Activated T-helper 17 cell treated with anti-CD3 and anti-CD28 coated beads, Interleukin-2, amount 50 U/mL, for 72 hours (primary cell): ENCODE measurements around the gene FBXL14. TPM values are rescaled to one million over a fixed set of nuclear protein-coding genes. Genes with fewer than 3 reads are reported as not detected.
"Not testable (repeated sequence)": the region's sequence is repeated elsewhere in the genome, so short reads cannot be mapped to it uniquely, and the experiment has no call there.

Source experiments
- ATAC-seq: fragments of 150-1000 bp; cut with Tn5 transposase; replicated peaks from 2 replicates; pipeline ENCODE4 v1.10.0; 2021; ENCODE audit warnings: mild to moderate bottlenecking, moderate library complexity
- H3K27ac Mint-ChIP-seq: one replicate; pipeline ENCODE4 v1.8.0; 2022; ENCODE audit warnings: mixed read lengths
- H3K27me3 Mint-ChIP-seq: one replicate; pipeline ENCODE4 v1.8.0; 2022; ENCODE audit warnings: mixed read lengths
- H3K36me3 Mint-ChIP-seq: one replicate; pipeline ENCODE4 v1.8.0; 2022; ENCODE audit warnings: low read depth, mild to moderate bottlenecking, mixed read lengths
- H3K4me1 Mint-ChIP-seq: one replicate; pipeline ENCODE4 v1.8.0; 2022; ENCODE audit warnings: mixed read lengths
- H3K4me3 Mint-ChIP-seq: one replicate; pipeline ENCODE4 v1.8.0; 2022; ENCODE audit warnings: mild to moderate bottlenecking, mixed read lengths
- H3K9me3 Mint-ChIP-seq: one replicate; pipeline ENCODE4 v1.8.0; 2022; ENCODE audit warnings: mixed read lengths
- total RNA-seq, 2 donors: library from RNA; stranded (reverse); gene quantifications; one replicate each; pipeline ENCODE4 v1.2.3, GENCODE V29; 2022

FBXL14 gene
- total RNA-seq, 2 donors from 2014 or later, result 22.2 to 29.8 TPM

DNA sequence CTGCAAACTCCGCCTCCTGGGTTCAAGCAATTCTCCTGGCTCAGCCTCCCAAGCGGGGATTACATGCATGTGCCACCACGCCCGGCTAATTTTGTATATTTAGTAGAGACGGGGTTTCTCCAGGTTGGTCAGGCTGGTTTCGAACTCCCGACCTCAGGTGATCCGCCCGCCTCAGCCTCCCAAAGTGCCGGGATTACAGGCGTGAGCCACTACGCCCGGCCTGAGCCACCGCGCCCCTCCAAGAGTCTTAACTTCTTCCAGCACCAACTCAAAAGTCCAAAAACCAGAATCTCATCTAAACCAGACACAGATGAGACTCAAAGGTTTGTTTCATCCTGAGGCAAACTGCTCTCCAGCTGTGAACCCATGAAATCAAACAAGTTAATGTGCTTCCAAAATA, 36.3 kb downstream of the FBXL14 start:
- H3K4me3 Mint-ChIP-seq, H3K36me3 Mint-ChIP-seq, H3K27ac Mint-ChIP-seq, H3K9me3 Mint-ChIP-seq, H3K4me1 Mint-ChIP-seq, ATAC-seq: not testable (repeated sequence)
- H3K27me3 Mint-ChIP-seq, result peaks cover 14% of the 10 kb centered on the region

DNA sequence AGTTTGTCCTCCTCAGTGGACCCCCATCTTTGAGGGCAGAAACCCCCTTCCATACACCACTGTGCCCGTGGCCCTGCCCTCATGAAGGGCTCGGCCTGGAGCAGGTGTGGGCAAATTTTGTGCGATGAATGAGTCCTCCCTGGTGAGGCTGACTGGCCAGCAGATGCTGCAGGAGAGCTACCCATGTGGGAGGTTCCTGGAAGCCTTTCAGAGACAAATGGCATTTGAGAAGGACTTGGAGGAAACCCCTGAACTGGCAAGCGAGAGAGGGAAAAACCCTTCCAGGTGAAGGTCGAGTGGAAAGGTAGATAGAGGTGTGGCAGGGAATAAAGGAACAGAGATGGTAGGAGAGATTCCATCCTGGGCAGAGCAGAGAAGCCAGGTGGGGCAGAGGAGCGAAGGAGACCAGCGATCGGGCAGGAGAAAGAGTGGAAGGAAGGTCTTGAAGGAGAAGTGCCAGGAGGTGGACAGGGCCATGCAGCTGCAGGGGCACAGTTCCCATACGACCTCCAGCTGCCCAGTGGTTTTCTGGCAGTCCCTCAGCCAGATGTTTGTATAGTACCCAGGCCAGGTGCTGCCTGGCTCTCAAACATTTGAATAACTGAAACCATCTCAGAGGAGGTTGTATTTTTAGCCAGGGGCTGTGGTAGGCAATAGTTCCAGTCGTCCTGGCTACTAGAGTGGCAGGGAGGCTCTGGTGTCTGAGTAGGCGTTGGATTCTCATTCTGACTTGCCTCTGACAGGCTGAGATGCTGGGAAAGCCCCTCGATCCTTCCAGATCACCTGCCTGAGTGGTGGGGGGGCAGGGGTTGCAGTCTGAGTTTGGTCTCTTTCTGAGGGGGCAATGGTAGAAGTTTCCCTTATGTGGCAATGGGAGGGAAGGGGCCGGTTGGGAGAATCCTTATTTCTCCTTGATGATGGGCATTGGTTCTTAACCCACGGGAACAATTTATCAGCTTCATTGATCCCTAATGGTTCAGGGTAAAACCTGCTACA, 40.1 kb downstream of the FBXL14 start:
- H3K9me3 Mint-ChIP-seq, result no peaks in the 10 kb centered on the region
- peak overlapping the region; percentile 78 for H3K27ac Mint-ChIP-seq
- peaks cover 13% of the 10 kb centered on the region for H3K4me1 Mint-ChIP-seq
- H3K4me3 Mint-ChIP-seq, result peak overlapping the region; percentile 54
- ATAC-seq, result peak; percentile 96
- H3K36me3 Mint-ChIP-seq, result no peaks in the 10 kb centered on the region
- peaks cover 18% of the 10 kb centered on the region for H3K27me3 Mint-ChIP-seq

DNA sequence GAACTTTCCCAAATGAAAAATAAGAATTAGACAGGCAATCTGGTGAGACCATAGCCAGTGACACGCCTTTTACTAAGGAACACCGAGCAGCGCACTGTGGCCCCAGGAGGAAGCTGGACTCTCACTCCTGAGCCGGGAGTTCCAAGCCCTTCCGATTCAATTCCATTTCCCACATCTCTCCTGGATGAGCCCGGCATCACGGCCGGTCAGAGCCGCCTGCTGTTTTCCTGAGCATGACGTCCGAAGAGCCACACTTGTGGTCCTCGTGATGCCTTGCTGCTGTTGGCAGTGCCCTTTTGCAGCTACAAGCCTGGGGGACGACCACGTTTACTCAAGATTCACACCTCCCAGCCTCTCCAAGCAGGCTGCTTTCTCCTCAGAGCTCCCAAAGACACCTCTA, 40.8 kb downstream of the FBXL14 start:
- peak overlapping the region; percentile 54 for H3K4me3 Mint-ChIP-seq
- ATAC-seq, result no peak
- H3K27me3 Mint-ChIP-seq, result peaks cover 22% of the 10 kb centered on the region
- H3K27ac Mint-ChIP-seq, result peak overlapping the region; percentile 78
- peaks cover 13% of the 10 kb centered on the region for H3K4me1 Mint-ChIP-seq
- no peaks in the 10 kb centered on the region for H3K9me3 Mint-ChIP-seq
- no peaks in the 10 kb centered on the region for H3K36me3 Mint-ChIP-seq

- Mint-ChIP-seq H3K4me1 (peaks cover 13% of the 10 kb centered on the region), H3K27me3 (peaks cover 23% of the 10 kb centered on the region)
Observed at GRCh38 chr12:1552911-1553491, 41.4 kb downstream of the FBXL14 start.

DNA sequence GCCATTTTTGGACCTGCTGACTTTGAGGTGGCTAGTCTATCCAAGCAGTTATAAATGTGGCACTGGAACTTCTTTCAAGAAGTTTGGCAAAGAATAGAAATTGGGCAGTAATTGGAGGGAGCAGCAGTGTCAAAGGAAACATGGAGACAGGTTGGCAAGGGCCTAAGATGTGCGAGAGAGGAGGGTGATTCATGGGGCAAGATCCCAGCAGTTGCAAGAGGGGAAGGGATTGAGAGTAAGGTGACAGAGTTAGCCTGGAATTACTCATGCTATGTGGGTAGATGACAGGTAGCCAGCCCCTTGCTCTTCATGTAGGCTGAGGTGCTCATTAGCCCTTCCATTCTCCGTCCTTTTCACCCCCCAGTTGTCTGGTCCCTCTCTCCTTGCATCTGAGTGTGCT, 42.2 kb downstream of the FBXL14 start:
- Mint-ChIP-seq H3K4me3 (no peak overlapping the region), H3K27ac (peak overlapping the region; percentile 51), H3K9me3 (no peaks in the 10 kb centered on the region), H3K27me3 (peaks cover 23% of the 10 kb centered on the region), H3K4me1 (peaks cover 13% of the 10 kb centered on the region), H3K36me3 (no peaks in the 10 kb centered on the region)
- no peak for ATAC-seq

More at GRCh38 chr12:1552911-1553491, 41.4 kb downstream of the FBXL14 start:
- no peak for ATAC-seq
- Mint-ChIP-seq H3K27ac (no peak overlapping the region), H3K4me3 (no peak overlapping the region), H3K36me3 (no peaks in the 10 kb centered on the region), H3K9me3 (no peaks in the 10 kb centered on the region)

GRCh38 chr12:1551496-1551895, 42.9 kb downstream of the FBXL14 start:
- Mint-ChIP-seq H3K36me3 (no peaks in the 10 kb centered on the region), H3K4me3 (no peak overlapping the region), H3K9me3 (no peaks in the 10 kb centered on the region), H3K27me3 (peaks cover 20% of the 10 kb centered on the region), H3K27ac (peak overlapping the region; percentile 51), H3K4me1 (peaks cover 13% of the 10 kb centered on the region)
- ATAC-seq, result no peak

DNA sequence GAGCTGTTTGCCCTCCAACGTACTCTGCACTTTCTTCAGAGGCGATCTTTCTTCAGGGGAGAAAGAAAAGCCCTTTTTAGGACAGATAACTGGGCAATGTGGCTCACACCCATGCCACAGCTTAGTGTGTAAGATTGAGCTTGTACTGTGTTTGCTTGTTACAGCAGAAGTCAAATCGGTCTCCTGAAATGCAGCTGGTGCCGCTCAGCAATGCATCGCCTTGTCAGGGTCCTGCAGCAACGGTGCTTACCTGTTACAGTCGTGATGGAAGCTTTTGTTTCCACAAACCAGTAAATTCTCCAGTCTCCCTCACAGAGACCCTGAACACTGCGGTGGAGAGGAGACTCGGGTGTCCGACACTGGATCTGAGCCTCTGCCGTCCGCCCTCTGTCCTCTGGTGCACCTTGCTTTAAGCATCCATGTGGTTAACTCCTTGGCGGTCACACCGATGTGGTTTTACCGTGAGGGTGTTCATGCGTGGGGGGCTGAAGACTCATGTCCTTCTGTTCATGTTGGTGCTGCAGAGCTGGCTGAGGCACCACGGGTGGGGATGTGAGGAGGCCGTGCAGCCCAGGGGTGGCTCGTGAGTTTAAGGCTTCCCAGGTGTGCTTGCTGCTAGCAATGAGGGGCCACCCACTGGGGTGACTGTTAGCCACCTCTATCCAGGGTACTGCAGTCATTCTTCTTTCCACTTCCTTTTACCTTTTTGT, 47.3 kb downstream of the FBXL14 start:
- ATAC-seq, result no peak
- Mint-ChIP-seq H3K27ac (no peak overlapping the region), H3K36me3 (no peaks in the 10 kb centered on the region), H3K9me3 (no peaks in the 10 kb centered on the region), H3K4me3 (no peak overlapping the region), H3K4me1 (peaks cover 5% of the 10 kb centered on the region), H3K27me3 (peaks cover 30% of the 10 kb centered on the region)

GRCh38 chr12:1544996-1545700, 49.2 kb downstream of the FBXL14 start:
- H3K27ac Mint-ChIP-seq, result no peak overlapping the region
- no peaks in the 10 kb centered on the region for H3K4me1 Mint-ChIP-seq
- peaks cover 36% of the 10 kb centered on the region for H3K27me3 Mint-ChIP-seq
- H3K36me3 Mint-ChIP-seq, result no peaks in the 10 kb centered on the region
- no peak overlapping the region for H3K4me3 Mint-ChIP-seq
- no peak for ATAC-seq
- H3K9me3 Mint-ChIP-seq, result no peaks in the 10 kb centered on the region

GRCh38 chr12:1542599-1542998, 51.8 kb downstream of the FBXL14 start:
- Mint-ChIP-seq H3K27me3 (peaks cover 47% of the 10 kb centered on the region), H3K36me3 (no peaks in the 10 kb centered on the region), H3K27ac (no peak overlapping the region), H3K4me1 (no peaks in the 10 kb centered on the region), H3K4me3 (no peak overlapping the region), H3K9me3 (no peaks in the 10 kb centered on the region)
- ATAC-seq, result no peak

DNA sequence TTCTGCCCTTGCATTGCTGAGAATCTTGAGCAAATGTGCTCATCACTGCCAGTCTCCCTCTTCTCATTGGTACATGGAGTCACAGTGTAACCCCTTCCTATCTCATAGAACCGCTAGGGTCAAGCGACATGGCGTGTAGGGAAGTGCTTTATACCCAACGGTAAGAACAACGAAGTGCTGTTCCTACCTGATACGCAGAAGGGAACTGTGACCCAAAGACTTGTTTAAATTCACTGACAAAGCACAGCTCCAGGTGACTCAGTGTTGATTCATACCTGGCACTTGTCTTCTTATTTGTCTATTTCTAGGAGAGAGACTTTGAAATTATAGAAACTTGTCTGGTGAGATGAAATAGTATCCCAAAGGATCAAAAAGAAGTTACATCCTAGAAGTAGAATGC, 53.7 kb downstream of the FBXL14 start:
- H3K27me3 Mint-ChIP-seq, result peaks cover 61% of the 10 kb centered on the region

GRCh38 chr12:1539135-1539534, 55.2 kb downstream of the FBXL14 start:
- no peak overlapping the region for H3K27ac Mint-ChIP-seq
- H3K36me3 Mint-ChIP-seq, result no peaks in the 10 kb centered on the region
- H3K4me3 Mint-ChIP-seq, result no peak overlapping the region
- peaks cover 68% of the 10 kb centered on the region for H3K27me3 Mint-ChIP-seq
- H3K9me3 Mint-ChIP-seq, result no peaks in the 10 kb centered on the region
- no peak for ATAC-seq
- no peaks in the 10 kb centered on the region for H3K4me1 Mint-ChIP-seq

More for the DNA sequence above, 53.7 kb downstream of the FBXL14 start:
- no peaks in the 10 kb centered on the region for H3K9me3 Mint-ChIP-seq
- ATAC-seq, result no peak
- H3K4me1 Mint-ChIP-seq, result no peaks in the 10 kb centered on the region
- H3K4me3 Mint-ChIP-seq, result no peak overlapping the region
- H3K36me3 Mint-ChIP-seq, result no peaks in the 10 kb centered on the region
- no peak overlapping the region for H3K27ac Mint-ChIP-seq

DNA sequence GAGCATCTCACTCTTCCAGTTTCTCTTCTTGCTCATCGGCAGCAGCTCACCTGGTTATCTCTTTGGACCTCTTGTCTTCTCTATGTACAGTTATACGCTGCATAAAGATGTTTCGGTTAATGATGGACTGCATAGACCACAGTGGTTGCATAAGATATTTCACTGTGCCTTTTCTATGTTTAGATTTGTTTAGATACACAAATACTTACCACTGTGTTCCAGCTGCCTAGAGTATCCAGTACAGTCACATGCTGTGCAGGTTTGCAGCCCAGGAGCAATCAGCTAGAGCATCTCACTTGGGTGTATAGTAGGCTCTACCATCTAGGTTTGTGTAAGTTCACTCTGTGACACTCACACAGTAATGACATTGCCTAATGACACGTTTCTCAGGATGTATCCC, 57.6 kb downstream of the FBXL14 start:
- H3K27me3 Mint-ChIP-seq, result peaks cover 77% of the 10 kb centered on the region
- no peak overlapping the region for H3K27ac Mint-ChIP-seq
- H3K9me3 Mint-ChIP-seq, result no peaks in the 10 kb centered on the region
- no peak for ATAC-seq
- H3K36me3 Mint-ChIP-seq, result peaks cover 6% of the 10 kb centered on the region
- peaks cover 21% of the 10 kb centered on the region for H3K4me1 Mint-ChIP-seq
- no peak overlapping the region for H3K4me3 Mint-ChIP-seq

DNA sequence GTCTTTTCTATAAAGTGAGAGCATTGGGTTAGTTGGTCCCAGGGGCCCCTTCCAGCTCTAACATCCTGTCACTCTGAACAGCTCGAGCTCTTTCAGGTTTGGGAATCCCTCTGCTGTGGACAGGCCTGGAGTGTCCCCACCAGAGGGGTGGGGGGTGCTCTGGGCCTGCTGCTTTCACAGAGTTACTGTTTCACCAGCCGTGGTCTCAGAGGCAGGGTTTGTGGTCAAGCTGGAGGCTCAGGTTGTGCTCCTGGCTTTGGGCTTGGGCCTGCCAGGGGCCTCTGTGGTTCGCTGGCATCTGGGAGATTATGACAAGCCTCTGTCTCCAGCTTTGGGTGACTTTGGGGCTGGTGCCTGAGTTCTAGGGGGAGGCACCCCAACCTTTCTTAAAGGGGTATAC, 59.6 kb downstream of the FBXL14 start:
- Mint-ChIP-seq H3K27me3 (peaks cover 63% of the 10 kb centered on the region), H3K4me1 (peaks cover 22% of the 10 kb centered on the region), H3K4me3 (peak overlapping the region; percentile 77), H3K27ac (no peak overlapping the region), H3K9me3 (no peaks in the 10 kb centered on the region), H3K36me3 (peaks cover 7% of the 10 kb centered on the region)
- ATAC-seq, result no peak
